ENCODE data around the gene SERPINB4.
"Not testable (repeated sequence)": the region's sequence is repeated elsewhere in the genome, so short reads cannot be mapped to it uniquely, and the experiment has no call there.

Gene SERPINB4

DNA sequence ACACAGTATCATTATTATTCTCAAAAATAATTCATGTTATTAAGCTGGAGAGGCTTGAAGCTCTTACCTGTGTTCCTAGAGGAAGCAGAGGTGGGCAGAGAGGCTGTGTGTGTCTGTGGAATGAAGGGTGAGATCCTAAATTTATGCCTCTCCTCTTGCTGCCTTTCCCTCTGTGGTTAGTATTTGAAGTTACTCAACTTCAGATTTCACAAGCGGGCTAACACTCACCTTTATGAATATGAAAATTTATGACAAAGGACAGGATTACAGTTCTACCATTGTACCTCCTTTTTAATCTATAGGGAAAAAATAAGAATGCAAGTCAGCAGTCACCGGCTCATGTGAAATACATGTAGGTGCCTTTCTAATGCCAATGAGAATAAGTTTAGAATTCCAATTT, at the start of gene SERPINB4:
SERPINB4 (minus strand) TSS at position 115 of the 400 bp plus-strand sequence. CDS start 679 bp downstream, outside the sequence.
- FAIRE-seq: not testable (repeated sequence)

DNA sequence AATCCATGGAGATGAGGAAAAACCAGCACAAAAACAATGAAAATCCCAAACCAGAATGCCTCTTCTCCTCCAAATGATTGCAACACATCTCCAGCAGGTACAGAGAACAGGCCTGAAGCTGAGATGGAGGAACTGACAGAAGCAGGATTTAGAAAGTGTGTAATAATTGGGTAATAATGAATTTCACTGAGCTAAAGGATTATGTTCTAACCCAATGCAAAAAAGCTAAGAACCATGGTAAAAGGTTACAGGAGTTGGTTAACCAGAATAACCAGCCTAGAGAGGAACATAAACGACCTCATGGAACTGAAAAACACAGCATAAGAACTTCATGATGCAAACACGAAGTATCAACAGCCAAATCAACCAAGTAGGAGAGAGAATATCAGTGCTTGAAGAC, 45.0 kb upstream of the SERPINB4 start:
- no peak for FAIRE-seq

DNA sequence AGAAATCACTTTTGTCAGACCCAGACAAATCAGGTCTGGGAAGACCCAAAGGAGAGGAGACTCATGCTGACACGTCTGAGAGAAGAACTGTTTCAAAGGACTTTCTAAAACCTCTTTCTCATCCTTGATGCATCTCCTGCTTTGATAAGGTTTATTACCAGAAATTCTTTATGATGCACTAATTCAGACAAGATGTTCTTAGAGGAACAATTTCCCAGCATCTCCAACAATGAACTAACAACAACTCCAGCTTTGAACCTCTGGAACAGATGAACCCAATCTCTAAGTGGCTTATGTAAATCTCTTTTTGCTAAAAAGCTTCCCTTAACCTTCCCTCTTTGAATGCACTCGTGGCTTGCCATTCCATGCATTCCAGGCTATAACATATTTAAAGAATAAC, 42.8 kb upstream of the SERPINB4 start:
- FAIRE-seq: no peak

DNA sequence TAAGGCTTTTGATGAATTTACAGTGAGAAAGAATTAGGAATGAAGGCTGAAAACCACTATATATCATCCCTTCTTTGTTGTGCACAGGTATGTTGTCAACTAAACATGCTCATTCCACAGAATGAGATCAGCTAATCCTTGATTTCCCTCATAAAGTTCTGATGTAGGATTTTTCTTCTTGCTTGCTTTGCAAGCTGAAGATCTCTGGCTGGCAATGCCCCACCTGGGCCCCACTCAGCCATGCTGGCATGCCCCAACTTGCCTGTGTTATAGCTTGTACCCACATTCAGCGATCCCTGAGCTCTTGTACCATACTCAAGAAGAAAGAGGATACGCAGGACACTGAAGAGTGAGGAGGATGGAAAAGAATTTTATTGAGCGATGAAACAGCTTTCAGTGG, 40.7 kb upstream of the SERPINB4 start:
- FAIRE-seq: no peak

DNA sequence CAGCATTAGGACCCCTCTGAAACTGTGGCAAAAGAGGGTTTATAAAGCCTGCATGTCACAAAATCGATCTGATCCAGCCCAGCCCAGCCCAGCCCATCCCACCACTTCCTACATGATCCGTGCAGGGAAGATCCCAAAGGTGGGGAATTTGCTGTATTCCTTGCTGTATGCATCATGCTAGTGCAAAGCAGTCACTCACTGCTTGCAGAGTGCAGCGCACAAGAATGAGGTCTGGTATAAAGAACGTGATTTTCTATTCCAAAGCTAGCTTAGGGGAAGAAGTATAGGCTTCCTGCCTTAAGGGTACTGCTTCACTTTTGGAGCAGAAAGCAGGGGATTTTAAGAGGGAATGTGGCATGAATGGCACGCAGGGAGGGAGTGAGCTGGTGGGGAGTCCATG, 39.8 kb upstream of the SERPINB4 start:
- no peak for FAIRE-seq

DNA sequence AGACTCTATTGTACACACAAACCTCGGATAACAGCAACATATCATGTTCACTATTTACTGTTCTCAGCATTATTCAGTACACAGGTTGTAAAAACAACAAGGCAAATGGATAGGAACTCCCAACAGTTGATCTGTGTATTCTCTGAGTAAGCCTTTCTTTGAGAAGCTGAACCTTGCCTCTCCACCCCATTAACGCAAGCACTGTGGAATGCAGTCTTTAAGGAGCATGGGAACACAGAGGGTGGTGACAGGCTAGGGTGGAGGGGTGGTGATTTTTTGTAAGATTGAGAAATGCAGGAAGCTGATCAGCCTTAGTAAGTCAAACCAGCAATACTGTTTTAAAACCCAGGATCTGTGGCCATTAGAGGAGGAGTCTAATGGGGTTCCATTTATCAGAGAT, 39.1 kb upstream of the SERPINB4 start:
- no peak for FAIRE-seq

DNA sequence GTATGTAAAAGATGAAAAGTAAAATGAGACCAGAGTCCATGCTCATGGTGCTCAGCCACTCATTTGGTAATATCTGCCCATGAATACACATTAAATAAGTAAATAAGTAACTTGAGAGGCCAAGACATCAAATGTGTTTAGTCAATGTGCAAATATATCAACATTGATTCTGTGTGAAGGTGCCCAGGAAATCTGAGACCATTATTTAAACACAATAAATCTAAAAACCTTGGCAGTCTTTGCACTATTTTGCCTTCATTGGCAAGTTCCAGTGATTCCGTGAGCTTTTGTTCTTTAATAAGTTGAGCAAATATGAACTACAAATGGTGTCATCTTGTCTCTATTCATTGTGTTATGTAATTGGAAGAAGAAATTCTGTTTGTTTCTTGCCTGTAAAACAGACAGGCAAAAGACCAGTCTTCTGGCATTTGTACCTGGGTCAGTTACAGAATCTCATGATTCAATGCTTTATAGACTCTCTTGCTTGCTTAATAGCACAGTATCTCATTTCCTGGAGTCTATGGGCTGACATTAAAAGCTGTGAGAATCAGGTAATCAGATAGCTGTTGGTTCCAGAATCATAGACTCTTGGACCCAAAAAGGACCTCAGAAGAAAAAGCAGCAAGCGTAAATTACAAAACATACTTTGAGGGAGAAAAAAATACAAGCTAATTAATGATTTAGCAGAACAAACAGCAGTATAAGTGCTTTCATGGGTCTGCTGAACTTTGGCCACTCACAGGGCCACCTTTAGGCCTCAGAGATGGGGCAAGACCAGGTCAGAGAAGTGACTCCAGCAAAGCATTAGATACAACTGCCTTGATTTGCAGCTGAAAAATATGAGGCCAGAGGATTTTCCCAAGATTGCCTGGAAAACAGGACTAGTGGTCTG, 37.6 kb upstream of the SERPINB4 start:
- no peak for FAIRE-seq

DNA sequence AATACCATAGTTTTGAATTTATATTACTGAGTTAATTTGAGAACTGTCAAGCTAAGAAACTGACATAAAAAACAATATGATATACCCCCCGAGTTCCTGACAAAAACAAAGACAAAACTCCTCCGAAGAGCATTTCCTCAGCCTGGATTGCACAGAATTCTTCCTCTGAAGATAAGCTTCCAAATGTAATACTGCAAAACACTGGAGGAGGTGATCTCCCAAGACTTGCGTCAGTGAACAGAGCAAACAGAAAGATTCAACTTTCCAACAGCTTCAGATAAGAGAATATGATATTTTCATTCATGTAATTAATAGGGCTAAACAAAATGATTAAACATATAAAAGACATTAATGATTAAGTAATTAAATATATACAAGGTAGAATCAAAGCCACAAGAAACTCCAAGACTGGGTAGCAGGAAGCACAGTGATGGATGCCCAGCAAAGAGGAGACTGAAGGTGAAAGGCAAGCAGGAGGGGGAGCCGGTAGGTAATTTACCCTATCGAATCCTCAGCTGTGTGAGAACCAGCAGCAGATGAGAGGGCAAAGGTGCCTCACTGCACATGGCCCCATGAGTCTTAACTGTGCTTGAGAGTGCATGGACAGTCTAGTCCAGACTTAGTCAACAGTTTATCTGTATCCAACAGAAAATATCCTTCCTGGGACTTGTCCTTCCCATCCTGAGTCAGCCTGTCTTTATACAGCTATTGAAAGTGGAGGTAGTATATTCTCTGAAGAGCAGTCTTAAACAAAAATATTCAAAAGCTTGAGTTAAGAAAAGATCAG, 36.0 kb upstream of the SERPINB4 start:
- FAIRE-seq: no peak

DNA sequence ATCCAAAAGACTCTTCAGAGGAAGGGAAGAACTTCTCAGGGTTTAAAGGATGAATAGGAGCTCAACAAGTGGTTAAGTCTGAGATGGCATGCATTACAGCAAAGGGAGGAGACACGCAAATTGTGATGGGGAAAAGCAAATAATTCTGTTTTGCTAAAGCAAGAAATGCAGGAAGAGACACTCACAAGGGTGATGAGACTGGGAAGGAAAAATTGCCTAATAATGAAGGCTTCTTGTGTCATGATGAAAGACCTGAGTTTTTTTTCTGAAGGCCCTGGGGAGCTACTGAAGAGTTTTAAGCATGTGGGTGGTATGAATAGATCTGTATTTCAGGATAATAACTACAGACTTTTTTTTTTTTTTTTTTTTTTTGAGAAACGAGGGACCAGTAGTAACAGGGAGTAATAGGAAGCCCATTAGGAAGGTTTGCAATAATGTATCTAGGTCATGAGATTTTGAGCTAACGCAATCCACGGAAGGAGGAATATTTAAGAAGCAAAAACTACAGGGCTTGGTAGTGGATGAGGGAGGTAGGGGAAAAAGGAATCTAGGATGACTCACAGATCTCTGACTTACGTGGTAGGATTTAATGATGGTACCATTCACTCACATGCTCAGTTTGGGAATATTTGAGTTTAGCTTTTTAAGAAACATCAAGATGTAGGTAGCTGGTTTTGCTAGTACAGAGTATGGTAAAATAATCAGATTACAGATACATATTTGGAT, 33.6 kb upstream of the SERPINB4 start:
- no peak for FAIRE-seq

DNA sequence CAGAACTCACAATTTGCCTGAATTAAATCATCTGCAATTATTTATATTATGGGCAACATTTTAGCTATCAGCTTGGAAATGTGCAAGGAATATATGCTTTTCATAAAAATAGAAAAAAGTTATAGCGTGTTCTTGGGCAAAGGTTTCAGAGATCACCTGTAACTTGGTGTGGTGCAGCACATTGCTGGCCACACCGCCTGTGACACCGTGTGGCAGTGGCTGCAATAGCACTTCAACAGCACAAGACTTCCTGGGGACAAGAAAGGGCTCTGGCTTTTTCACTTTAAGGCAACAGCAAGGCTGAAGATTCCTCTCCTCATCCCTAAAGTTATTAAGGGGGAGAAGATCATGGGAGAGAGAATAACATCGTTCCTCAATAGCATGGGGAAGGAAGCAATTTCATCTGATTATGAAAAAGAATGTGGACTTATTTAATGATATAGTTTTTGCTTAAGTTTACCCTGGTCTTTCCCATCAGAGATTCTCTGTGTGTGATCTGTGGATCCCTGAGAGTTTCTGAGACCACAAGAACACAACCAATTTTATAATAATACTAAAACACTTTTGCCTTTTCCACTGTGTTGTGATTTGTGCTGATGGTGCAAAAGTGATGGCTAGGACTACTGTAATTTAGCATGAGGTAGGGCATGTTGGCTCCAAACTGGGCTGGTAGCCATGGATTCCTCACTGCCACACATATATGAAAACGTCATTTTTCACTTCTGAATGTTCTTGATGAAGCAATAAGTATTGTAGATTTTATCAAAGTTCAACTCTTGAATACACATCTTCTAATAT, 32.7 kb upstream of the SERPINB4 start:
- no peak for FAIRE-seq

DNA sequence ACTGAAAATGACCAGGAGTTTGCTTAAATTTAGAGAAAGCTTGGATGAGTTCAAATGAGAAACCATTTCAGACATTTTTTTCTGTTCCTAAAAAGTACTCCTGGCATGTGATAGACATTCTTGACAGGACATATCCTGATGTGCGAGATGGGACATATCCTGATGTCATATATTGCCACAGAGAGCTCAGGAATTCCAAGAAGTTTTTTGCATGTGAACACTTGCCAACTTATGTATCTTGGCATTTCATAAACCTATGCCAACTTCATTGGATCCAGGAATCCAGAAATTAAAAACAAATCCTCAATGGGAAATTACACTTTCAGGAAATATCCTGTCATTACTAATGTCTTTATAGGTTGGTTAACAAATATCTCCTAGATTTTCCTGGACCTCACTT, 20.5 kb upstream of the SERPINB4 start:
- FAIRE-seq: no peak

DNA sequence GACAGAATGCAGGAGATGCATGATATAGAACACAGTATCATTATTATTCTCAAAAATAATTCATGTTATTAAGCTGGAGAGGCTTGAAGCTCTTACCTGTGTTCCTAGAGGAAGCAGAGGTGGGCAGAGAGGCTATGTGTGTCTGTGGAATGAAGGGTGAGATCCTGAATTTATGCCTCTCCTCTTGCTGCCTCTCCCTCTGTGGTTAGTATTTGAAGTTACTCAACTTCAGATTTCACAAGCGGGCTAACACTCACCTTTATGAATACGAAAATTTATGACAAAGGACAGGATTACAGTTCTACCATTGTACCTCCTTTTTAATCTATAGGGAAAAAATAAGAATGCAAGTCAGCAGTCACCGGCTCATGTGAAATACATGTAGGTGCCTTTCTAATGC, 17.7 kb upstream of the SERPINB4 start, which contains the start of gene SERPINB3:
SERPINB3 (minus strand) TSS at position 144 of the 400 bp plus-strand sequence. CDS start 677 bp downstream, outside the sequence.
- not testable (repeated sequence) for FAIRE-seq

DNA sequence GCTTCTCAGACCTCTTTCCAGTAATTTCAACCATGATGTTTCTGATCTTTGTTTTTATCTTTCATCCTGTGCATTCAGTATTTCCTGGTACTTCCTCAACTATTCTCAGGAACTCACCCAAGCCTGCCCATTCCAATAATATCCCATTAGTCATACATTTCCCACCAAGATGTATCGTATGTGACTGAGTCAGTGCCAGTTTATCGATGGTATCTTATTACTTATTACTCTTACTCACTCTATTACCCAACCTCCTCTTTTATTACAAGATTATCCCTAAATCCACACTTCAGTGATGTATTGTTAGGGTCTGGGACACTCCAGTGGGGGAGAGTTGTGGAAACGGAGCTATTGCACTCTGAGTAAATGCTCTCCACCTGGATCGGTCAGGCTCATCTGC, 14.9 kb upstream of the SERPINB4 start:
- not testable (repeated sequence) for FAIRE-seq

DNA sequence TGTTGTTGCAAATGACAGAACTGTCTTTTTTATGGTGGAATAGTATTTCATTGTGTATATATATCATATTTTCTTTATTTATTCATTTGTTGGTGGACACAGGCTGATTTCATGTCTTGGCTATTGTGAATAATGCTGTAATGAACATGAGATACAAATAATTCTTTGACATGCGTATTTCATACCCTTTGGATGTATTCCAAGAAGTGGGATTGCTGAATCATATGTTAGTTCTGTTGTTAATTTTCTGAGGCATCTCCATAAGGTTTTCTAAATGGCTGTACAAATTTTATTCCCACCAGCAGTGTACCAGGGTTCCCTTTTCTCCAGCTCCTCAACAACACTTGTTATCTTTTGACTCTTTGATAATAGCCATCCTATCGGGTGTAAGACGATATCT, 6.2 kb upstream of the SERPINB4 start:
- not testable (repeated sequence) for FAIRE-seq

DNA sequence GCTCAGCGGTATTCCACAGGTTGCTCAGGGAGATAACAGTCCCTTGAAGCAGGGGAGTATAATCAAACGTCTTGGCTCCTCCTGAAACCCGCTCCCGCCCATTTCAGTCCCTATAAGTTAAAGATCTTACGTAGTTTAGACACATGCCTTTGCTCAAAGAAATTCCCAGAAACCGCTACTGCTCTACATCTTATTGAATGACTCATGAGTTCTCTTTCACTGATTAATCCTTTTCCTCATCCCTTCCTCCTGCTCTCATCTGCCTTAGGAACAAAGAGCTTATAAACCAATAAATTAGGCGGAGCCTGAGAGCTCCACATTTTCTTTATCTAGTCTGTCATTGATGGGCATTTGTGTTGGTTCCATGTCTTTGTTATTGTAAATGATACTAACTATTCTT, 4.2 kb upstream of the SERPINB4 start:
- no peak for FAIRE-seq

DNA sequence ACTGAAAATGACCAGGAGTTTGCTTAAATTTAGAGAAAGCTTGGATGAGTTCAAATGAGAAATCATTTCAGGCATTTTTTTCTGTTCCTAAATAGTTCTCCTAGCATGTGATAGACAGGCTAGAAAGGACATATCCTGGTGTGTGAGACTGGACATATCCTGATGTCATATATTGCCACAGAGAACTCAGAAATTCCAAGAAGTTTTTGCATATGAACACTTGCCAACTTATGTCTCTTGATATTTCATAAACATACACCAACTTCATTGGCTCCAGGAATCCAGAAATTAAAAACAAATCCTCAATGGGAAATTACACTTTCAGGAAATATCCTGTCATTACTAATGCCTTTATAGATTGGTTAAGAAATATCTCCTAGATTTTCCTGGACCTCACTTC, 2.9 kb upstream of the SERPINB4 start:
- FAIRE-seq: no peak

DNA sequence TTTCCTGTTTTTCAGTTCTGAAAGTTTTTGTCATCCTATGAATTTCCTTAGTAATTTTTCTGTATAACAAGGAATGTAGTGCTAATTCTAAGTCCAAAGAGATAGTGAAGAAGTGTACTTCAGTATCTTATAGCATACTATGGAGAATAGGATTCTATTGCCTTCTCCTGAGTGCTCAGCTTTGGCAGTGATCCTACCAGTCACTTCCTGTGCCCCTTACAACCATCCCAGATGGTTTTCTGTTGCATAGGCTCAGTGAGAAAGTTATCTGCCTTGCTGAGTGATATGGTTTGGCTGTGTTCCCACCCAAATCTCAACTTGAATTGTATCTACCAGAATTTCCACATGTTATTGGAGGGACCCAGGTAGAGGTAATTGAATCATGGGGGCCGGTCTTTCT, 638 bp upstream of the SERPINB4 start:
- peak; percentile 40 for FAIRE-seq

DNA sequence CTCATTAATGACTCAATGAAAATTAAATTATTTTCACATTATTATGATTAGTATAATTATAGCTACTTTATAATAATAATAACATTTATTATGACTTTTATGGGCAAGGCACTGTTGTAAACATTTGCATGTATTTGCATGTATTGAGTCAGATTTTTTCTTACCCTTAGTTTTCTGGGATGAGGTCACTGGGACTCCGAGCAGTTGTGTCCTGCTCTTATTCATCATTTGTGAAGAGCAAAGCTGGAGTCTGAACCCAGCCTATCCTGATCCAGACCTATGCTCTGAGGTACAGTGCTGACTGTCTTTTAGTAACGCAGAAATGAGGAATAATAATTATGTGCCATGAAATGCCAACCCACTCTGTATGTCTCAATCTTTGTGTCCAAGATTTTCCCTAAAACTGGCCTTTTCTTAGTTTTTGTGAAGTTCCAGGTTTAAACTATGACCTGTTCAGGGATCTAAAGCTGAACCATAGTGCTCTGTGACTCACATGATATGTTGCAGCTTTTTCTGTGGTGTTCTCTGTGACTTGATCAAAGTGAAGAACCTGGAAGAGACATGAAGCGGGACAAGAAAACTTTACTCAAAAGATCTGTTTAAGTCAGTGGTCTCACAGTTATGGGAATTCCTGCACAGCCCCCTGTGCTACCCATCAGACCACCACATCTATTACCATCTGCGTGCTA, 1.2 kb downstream of the SERPINB4 start:
- FAIRE-seq: not testable (repeated sequence)

DNA sequence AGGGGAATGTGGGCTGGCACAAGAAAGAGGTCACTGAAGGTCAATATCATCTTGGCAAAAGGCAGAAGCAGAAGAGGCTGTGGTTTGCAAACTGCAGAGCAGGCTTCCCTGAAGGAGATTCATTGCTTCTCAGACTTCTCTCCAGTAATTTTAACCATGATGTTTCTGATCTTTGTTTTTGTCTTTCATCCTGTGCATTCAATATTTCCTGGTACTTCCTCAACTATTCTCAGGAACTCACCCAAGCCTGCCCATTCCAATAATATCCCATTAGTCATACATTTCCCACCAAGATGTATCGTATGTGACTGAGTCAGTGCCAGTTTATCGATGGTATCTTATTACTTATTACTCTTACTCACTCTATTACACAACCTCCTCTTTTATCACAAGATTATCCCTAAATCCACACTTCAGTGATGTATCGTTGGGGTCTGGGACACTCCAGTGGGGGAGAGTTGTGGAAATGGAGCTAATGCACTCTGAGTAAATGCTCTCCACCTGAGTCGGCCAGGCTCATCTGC, 2.8 kb downstream of the SERPINB4 start:
- not testable (repeated sequence) for FAIRE-seq

DNA sequence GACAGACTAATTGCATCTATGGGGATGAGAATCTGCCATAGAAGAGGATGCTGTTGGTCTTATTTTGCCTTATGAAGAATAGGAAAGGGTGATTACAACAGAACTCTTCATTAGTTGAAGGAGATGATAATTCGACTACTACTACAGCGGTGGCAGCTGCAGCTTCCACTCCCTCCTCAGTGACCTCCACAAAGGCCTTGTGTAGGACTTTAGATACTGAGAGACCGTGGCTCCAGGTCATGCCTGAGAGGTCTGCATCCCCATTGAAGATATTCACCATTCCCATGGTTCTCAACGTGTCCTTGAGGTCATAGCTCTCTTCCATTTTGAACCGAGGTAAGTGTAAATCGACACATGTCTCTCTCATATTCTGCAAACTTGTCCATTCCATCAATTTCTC, 6.4 kb downstream of the SERPINB4 start:
- no peak for FAIRE-seq

DNA sequence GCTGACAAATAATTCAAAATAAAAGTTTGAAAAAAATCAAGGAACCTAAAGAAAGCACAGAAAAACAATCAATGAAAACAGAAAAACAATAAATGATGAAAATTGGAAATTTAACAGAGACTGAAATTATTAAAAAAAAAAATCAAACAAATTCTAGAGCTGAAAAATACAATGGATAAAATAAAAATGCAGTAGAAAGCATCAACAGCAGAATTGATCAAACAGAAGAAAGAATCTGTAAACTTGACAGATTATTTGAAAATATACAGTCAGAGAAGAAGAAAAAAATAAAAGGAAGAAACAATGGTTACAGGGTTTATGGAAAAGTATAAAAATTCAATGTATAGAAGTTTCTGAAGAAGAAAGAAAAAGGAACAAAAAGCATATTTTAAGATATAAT, 16.2 kb downstream of the SERPINB4 start:
- no peak for FAIRE-seq

Measured in A204.1 (cell line).